GM10847 (cell line): ENCODE data around the gene TAF1B.

ENCODE experiments used
- POLR2A ChIP-seq: IDR thresholded peaks from 2 replicates; pipeline ENCODE4 v1.6.1; 2011; ENCODE audit not compliant: insufficient read length; ENCODE audit errors: extremely low read depth

The TAF1B gene

GRCh38 chr2:9971105-9971818 is 128.0 kb downstream of the TAF1B start:
- no peak for TF ChIP-seq POLR2A

GRCh38 chr2:9971890-9972289 is 128.6 kb downstream of the TAF1B start:
- no peak for TF ChIP-seq POLR2A

GRCh38 chr2:9972621-9973479 is 129.6 kb downstream of the TAF1B start:
- TF ChIP-seq POLR2A = no peak

GRCh38 chr2:9973690-9974089 is 130.4 kb downstream of the TAF1B start:
- no peak for TF ChIP-seq POLR2A

GRCh38 chr2:9974343-9974742 is 131.1 kb downstream of the TAF1B start:
- no peak for TF ChIP-seq POLR2A

GRCh38 chr2:9975328-9975727 is 132.1 kb downstream of the TAF1B start:
- TF ChIP-seq POLR2A = no peak

GRCh38 chr2:9975805-9976447 is 132.7 kb downstream of the TAF1B start:
- TF ChIP-seq POLR2A = no peak

GRCh38 chr2:9979977-9980376 is 136.7 kb downstream of the TAF1B start:
- TF ChIP-seq POLR2A = no peak

- TF ChIP-seq POLR2A = no peak
Observed at GRCh38 chr2:9980520-9980919, 137.2 kb downstream of the TAF1B start.

GRCh38 chr2:9981655-9982054 is 138.4 kb downstream of the TAF1B start:
- no peak for TF ChIP-seq POLR2A

GRCh38 chr2:9982248-9982647 is 139.0 kb downstream of the TAF1B start:
- TF ChIP-seq POLR2A = no peak

GRCh38 chr2:9982891-9983290 is 139.6 kb downstream of the TAF1B start:
- no peak for TF ChIP-seq POLR2A

GRCh38 chr2:9983401-9984216 is 140.3 kb downstream of the TAF1B start:
- TF ChIP-seq POLR2A = no peak
